NCI-H510A (cell line): ENCODE results near the gene NT5DC2.

Experiments
- DNase-seq: peaks from one replicate; lab custom pipeline; 2025; lab: John Stamatoyannopoulos, UW

The NT5DC2 gene

GRCh38 chr3:52487788-52488691 lies 45.6 kb downstream of the NT5DC2 start:
- DNase-seq = no peak

- DNase-seq = no peak
Observed at GRCh38 chr3:52487050-52487787, 46.4 kb downstream of the NT5DC2 start.

- no peak for DNase-seq
Observed at GRCh38 chr3:52484680-52485461, 48.8 kb downstream of the NT5DC2 start.

- no peak for DNase-seq
Observed at GRCh38 chr3:52483577-52484381, 49.9 kb downstream of the NT5DC2 start.

DNA sequence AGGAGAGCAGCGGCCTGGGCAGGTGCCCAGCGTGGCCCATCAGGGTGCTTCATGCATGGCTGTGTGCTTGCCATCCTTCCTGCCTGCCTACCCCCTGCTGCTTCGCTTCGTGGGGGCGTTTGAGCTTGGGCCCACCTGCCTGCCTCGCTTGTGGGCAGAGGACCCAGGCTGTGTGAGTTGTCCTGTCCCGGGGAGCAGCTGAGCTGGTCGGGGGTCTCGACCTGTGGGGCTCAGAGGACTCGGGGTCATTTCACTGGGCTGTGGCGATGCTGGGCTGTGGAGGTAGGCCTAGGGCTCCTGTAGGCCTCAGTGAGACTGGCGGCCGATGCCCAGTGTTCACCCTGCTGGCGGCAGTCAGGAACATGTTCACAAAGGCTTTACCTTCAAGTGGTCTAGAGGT lies 50.6 kb downstream of the NT5DC2 start:
- DNase-seq = no peak

- DNase-seq = no peak
Observed at GRCh38 chr3:52481819-52482521, 51.7 kb downstream of the NT5DC2 start.

DNA sequence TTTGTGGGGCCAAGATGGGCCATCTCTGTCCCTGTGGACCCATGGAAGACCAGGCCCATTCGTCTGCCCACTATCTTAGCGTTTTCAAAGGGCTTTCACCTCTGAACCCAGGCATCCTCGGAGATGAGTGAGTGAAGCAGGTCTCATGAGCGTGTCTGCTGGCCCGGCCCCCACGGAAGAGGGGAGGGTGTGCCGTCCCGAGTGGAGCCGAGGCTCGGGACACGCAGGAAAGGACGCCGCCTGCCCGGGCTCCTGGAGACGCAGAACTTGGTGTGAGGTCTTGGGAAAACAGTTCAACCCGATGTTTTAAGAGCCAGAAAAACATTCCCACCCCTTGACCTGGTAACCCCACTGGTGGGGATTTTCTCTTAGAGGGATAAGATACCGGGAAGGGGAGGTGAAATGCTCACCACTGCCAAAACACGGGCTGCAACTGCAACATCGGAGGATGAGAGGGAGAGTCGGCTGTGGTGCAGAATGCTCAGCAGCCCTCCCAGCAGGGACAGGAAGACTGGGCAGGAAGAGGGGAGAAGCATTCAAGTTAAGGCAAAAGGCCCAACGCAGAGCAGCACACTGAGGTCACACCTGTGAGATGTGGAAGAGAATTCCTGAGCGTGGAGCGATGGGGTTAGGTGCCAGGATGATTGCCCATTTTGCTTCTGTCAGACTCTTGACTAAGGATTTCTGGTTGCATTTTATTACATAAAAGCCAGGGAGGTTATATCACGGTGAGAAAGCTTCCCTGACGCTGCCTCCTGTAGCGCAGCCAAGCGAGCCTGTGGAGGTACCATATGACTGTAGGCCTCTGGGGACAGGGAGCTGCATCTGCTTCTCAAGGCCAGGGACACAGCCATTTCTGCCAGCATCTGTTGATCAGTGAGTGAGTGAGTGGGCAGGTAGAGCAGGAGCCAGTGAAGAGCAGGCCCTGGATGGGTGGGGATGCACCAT lies 52.6 kb downstream of the NT5DC2 start:
- DNase-seq = no peak

GRCh38 chr3:52479877-52480575 lies 53.6 kb downstream of the NT5DC2 start:
- no peak for DNase-seq

DNA sequence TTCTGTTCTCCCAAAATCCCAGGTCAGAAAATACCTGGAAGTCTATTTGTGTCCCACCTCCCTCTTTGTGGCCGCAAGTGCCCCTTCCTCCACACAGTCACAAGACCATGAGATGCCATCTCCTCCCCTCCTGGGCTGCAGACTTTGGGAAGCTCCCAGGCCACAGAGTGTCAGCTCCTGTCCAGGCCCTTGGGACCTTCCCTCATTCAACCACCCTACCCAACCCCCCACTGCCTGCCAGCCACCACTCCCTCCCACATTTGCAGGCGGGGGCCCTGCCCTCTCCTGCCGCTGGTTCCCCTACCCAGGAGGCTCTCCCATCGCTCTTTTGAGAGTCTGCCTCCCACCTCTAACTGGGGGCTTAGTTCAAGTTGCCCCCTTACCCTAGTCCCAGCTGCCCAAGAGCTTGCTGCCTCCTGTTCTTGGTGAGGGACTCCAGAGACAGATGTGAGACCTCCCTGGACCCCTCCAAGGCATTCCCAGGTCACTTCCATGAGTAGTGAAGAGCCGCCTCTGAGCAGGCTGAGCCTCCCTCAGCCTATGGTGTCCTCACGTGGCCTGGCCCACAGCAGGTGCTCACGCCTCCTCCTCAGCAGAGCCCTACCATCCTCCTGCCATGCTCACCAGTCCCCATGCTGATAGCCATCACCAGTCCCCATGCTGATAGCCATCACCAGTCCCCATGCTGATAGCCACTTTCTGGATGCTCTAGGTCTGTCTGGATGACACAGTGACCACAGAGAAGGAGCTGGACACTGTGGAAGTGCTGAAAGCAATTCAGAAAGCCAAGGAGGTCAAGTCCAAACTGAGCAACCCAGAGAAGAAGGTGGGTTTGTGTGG lies 54.4 kb downstream of the NT5DC2 start:
- no peak for DNase-seq

DNA sequence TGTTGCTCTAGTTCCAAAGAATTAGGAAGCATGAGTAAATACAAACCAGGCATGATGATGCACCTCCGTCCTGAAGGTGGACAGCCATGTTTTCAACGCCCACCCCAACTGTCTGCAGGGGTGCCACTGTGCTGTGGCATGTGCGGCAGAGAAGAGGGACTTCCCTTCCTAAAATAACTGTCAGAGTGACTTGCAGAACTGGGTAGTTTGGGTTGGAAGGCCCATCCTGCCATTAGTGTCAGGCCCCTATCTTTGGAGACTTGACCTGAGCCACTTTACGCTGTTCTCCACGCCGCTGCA lies 55.9 kb downstream of the NT5DC2 start:
- DNase-seq = no peak

DNA sequence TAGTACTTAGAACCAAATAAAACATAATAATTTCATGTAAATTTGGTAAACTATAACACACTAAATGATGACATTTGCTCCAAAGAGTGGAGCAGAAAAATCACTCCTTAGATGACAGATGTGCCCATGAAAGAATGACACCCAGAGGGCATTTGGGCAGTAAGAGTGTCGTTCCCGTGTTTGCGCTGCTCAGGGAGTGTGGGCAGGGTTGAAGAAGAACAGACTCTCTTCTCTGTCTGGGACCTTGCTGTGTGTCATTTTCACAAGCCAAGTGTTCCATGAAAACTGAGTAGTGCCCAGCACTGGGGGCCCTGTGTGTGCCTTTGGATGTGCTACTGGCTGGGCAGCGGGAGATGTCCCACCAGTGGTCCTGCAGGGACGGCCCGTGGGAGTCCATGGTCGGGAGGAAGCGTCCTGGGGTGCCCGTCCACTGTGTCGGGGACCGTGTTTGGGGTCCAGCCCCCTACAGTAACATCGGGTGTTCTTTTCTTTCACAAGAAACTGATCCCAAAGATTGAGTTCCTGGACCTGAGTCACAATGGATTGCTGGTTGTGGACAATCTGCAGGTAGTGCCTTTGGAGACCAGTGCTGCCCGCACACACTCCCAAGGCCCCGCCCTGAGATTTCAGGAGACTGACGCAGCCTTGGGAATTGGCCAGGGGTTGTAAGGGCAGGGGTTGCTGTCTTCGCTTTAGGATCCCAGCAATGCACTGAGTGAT lies 56.4 kb downstream of the NT5DC2 start:
- no peak for DNase-seq
